RPMI7951 (cell line): ENCODE data around the gene ASAH2B. TPM values are rescaled to one million over a fixed set of nuclear protein-coding genes. Genes with fewer than 3 reads are reported as not detected.
"Not testable (repeated sequence)": the region's sequence is repeated elsewhere in the genome, so short reads cannot be mapped to it uniquely, and the experiment has no call there.

Source experiments
- DNase-seq: peaks from one replicate; pipeline ENCODE4 v3.0.0-alpha.2; 2012; ENCODE audit warnings: low read depth
- total RNA-seq: library from RNA; depleted of rRNA; stranded (reverse); fragments of >200 nt; shearing (Covaris generic); gene quantifications from 2 replicates; pipeline ENCODE4 v1.2.3, GENCODE V29; 2014; rRNA removed

Gene ASAH2B
- 3.2 and 6.6 TPM in 2 replicates for total RNA-seq

GRCh38 chr10:50739618-50740292 is at the start of gene ASAH2B:
Gene ASAH2B (plus strand): TSS chr10:50739936. CDS start chr10:50745131, 5,195 bp downstream.
- DNase-seq, result peak; percentile 78

- DNase-seq, result not testable (repeated sequence)
Observed at GRCh38 chr10:50697819-50698218, 41.9 kb upstream of the ASAH2B start.

- DNase-seq, result peak; percentile 23
Observed at GRCh38 chr10:50701947-50702346, 37.8 kb upstream of the ASAH2B start.

GRCh38 chr10:50702997-50703396 is 36.7 kb upstream of the ASAH2B start:
- not testable (repeated sequence) for DNase-seq

DNA sequence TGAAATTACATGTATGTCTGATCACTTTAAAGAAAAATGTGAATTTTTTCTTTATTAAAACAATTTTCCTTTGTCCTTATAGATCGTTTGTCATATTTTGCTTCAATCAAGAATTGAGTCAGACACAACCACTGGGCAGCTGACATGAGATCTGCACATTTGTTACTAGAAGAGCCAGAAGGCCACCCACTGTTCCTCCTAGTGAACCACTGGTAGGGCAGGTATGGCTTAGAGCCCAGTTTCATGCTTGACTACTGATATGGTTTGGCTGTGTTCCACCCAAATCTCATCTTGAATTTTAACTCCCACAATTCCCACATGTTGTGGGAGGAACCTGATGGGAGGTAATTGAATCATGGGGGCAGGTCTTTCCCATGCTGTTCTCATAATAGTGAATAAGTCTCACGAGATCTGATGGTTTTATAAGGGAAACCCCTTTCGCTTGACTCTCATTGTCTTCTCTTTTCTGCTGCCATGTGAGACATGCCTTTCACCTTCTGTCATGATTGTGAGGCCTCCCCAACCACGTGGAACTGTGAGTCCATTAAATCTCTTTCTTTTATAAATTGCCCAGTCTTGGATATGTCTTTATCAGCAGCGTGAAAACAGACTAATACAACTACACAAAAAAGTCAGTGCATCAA is 35.2 kb upstream of the ASAH2B start:
- peak; percentile 32 for DNase-seq

DNA sequence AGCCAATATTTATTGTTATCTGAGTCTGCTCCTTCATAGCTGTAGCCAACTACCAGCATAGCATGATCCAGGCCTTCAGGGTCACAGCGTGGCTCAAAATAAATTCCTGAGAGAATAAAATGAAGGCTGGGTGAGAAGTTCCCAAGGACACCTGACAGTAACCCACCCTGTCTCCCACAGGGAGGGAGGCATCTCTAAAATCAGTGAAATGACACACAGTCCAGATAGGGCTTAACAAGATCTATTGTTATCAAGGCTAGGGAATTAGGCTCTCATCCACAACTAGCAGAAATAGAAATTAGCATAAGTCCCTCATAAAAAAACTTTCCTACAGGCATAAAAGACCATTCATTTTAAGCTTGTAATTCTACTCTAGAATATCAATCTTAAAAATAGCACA is 33.7 kb upstream of the ASAH2B start:
- not testable (repeated sequence) for DNase-seq

GRCh38 chr10:50710241-50710640 is 29.5 kb upstream of the ASAH2B start:
- not testable (repeated sequence) for DNase-seq

- DNase-seq, result not testable (repeated sequence)
Observed at GRCh38 chr10:50723812-50724211, 15.9 kb upstream of the ASAH2B start.

- not testable (repeated sequence) for DNase-seq
Observed at GRCh38 chr10:50728112-50728511, 11.6 kb upstream of the ASAH2B start.

DNA sequence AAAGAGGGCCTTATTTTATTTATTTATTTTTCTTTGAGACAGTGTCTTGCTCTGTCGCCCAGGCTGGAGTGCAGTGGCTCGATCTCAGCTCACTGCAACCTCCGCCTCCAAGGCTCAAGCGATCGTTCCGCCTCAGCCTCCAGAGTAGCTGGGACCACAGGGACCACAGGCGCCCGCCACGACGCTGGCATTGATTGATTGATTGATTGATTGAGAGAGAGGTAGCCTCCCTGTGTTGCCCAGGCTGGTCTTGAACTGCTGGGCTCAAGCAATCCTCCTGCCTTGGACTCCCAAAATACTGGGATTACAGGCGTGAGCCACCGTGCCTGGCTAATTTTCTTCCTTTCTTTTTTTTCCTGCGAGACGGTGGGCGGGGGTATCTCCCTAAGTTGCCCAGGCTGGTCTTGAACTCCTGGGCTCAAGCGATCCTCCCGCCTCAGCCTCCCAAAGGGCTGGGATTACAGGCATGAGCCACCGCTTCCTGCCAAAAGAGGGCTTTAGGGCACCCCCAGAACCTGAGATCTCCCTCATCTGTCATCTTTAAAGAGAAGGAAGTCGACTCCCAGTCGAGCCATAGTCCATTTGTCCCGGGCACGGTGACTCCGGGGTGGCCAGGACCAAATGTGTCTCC is 634 bp upstream of the ASAH2B start:
- not testable (repeated sequence) for DNase-seq

DNA sequence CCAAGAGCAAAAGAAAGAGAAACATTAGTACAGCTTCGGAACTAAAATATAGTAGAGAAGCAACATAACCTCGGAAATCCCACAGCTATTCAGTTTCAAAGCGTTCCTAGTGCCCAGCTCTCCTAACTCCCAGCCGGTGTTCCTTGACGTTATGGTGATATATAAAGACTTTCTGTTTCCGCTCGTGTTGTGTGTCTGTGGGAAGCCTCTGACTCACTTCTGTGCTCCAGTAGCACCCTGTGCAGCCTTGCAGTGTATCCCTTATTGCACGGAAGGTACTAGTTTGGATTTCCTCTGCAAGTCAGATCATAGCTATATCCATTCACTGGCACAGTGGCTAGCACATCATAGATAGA is 535 bp downstream of the ASAH2B start:
- DNase-seq, result peak; percentile 77

DNA sequence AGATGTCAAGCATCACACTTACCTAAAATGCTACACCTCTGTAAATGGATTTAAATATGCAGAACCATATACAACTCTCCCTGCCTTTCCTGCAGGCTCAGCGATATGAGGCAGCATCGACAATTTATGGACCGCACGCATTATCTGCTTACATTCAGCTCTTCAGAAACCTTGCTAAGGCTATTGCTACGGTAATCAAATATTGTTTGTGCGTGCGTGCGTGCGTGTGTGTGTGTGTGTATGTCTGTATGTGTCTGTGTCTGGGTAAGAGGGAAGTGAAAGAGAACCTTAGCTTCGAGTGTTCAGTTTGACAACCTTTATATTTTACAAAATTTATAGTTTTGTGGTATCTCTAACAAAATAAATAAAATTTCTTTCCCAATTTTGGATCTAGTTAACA is 3.1 kb downstream of the ASAH2B start:
- DNase-seq, result not testable (repeated sequence)

DNA sequence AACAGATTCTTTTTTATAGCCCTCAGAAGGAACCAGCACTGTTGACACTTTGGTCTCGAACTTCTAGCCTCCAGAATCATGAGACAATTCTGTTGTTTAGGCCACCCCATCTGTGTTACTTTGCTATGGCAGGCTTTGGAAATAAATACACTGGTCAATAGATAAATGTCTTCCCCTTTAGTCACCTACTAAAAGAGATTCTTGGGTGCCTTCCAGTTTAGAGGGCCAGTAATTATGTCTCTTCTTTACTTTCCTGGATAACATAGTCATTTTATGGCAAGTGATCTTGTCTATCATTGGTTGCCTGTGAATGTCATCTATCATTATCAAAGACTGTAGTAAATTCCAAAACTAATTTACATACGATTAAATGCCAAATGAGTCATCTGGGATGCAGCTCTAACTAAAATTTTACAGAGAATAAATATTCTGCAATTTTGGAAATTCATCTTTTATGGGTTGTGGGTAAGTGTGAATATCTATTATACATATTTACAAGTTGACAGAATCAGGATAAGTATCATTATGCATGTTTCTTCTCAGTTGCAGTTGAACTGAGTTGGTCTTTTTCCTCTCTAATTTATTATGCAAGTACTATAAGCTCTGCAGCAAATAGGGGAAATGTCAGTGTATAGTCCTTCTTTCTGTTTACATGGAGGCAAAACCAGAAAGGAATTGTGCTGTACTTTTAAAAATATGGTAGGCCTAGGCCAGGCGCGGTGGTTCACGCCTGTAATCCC is 27.2 kb downstream of the ASAH2B start:
- DNase-seq, result peak; percentile 39

DNA sequence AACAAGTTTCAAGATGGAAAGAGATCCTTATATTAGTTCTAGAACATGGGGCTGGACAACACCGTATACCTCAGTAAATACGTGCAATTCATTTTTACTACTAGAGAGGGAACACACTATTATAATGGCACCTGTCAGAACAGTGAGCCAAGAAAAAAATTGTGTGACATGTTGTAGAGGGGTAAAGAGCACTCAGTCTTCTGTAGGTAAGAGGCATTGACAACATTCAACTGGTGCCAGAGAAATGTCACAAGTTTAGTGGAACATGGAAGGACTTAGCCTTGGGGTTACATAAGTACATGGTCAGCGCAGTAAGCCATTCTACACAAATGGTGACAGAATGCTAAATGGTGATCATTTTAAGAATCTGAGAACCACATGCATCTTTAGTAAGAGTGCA is 32.3 kb downstream of the ASAH2B start:
- not testable (repeated sequence) for DNase-seq

GRCh38 chr10:50774868-50775267 is 35.1 kb downstream of the ASAH2B start:
- DNase-seq, result not testable (repeated sequence)

GRCh38 chr10:50780036-50780435 is 40.3 kb downstream of the ASAH2B start:
- DNase-seq, result not testable (repeated sequence)

GRCh38 chr10:50782017-50782416 is 42.3 kb downstream of the ASAH2B start:
- DNase-seq, result not testable (repeated sequence)

GRCh38 chr10:50787962-50788361 is 48.2 kb downstream of the ASAH2B start:
- not testable (repeated sequence) for DNase-seq

DNA sequence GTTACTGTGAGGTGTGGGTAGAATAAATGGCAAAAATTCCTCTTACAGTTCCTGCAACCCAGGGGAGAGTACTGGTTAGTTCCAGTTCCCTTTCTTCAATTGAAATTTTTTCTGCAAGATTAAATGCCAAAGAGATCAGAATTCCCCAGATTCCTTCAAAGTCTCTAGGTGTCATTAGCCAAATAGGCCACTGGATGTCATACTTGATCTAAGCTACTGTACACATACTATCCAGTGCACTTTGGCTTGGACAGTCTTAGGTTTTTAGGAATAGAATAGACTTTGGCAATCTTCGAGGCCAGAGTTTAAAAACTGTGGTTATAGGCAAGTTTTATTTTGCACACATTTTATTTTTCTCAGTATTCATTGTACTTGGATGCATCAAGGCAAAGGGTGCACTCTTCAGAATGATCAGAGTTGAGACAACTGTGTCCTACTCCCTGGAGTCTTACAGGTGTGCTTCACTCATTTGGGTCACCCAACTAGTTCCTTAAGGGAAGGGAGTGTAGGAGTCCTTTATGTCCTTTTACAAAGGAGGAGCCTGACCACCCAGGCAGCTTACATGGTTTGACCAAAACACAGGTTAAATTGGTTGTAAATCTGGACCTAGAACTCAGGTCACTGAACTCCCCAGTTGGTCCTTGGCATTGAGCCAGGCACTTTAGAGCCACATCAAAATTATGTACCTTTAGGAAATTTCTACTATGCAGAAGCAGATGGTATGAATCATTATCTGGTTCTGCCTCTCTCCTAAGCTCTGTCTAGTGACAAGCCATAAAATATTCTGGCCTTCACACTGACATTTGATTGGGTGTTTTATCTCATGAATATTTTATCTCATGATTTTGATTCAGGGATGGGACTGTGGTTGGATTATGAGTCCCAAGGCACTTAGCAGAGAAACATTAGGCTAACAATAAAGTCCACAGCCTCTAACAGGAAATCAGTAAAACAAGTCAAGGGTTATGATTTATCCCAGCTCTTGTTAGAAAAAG is 49.5 kb downstream of the ASAH2B start:
- DNase-seq, result peak; percentile 38

- DNase-seq, result no peak
Observed at GRCh38 chr10:50794490-50794889, 54.8 kb downstream of the ASAH2B start.

- no peak for DNase-seq
Observed at GRCh38 chr10:50796693-50797092, 57.0 kb downstream of the ASAH2B start.
